Lower leg skin (tissue), 4 donors: ENCODE data around the gene PRR33. TPM values are rescaled to one million over a fixed set of nuclear protein-coding genes. Genes with fewer than 3 reads are reported as not detected.
A peak's percentile ranks its signal among the peaks of the same experiment; 100 is the strongest.
"Not testable (repeated sequence)": the region's sequence is repeated elsewhere in the genome, so short reads cannot be mapped to it uniquely, and the experiment has no call there.

Experiments used
- DNase-seq, 2 donors: peaks; one replicate each; pipeline ENCODE4 v3.0.0-alpha.2; 2019; ENCODE audit warnings: low spot score in 2 of 2
- H3K4me3 ChIP-seq: fragments of 200-600 bp; sonication (generic); 2 replicates; pipeline ENCODE4 v1.5.1; 2017; ENCODE audit warnings: mild to moderate bottlenecking, low read depth; ENCODE audit not compliant: poor library complexity, severe bottlenecking
- POLR2A ChIP-seq, 2 donors: fragments of 450-650 bp; IDR thresholded peaks; one replicate each; pipeline ENCODE4 v1.6.1; 2016 to 2017; ENCODE audit warnings: antibody characterized with exemption in 2 of 2, mild to moderate bottlenecking in 1 of 2, moderate library complexity in 1 of 2
- WGBS, 2 donors: methylation state at CpG; one replicate each; pipeline ENCODE4 v1.1.5; 2018; 5-methylcytosine and 5-hydroxymethylcytosine counted together
- intact Hi-C: fragments of 100-400 bp; cut with DNase I; formaldehyde crosslinking; loops from one replicate; pipeline ENCODE4 v1.15.0; 2023; ENCODE audit warnings: low total_unique reads
- total RNA-seq, 4 donors: library from RNA; depleted of rRNA; stranded (reverse); fragments of >200 nt; gene quantifications; one replicate each; pipeline ENCODE4 v1.1.0, GENCODE V29; 2016
- TF ChIP-seq, protein P1 (sequence below), 3 donors: fragments of 450-650 bp; IDR thresholded peaks; one replicate each; pipeline ENCODE4 v1.5.1; 2016; ENCODE audit warnings: antibody characterized with exemption in 3 of 3, mild to moderate bottlenecking in 3 of 3, moderate library complexity in 2 of 3

Gene PRR33
- total RNA-seq, 4 donors from 2014 or later, result not detected

DNA sequence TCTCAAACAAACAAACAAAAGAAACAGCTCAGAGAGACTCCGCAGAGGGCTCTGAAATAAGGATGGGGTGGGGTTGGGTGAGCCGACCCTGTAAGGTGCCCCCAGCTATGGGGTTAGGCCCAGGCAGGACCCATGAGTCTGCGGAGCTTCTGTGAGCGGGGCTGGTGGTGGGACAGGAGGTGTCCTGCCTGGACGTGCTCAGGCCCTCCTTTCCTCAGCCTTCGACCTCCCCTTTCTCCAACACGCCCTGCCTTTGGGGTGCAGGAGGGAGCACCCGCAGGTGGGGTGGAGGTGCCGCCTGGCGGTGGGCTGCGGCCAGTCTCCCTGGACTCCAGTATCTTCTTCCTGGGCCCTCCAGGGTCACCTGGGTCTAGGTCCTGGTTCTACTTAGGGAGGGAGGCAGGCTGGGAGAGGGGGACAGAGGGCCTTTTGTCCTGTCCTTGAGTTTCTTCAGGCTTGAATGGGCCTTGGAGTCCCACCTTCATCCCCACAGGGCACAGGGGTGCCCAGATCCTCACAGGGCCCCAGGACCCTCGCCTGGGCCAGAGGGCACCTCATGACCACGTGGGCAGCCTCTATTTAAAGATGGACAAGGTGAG is 12.3 kb downstream of the PRR33 start:
- 58 to 67% methylated on average over 13 of the region's 13 CpGs for WGBS, 2 donors
- no peak overlapping the region for H3K4me3 ChIP-seq
- no peak for TF ChIP-seq POLR2A (IDR thresholded peaks at IDR 0.05)
- TF ChIP-seq, protein P1, sequence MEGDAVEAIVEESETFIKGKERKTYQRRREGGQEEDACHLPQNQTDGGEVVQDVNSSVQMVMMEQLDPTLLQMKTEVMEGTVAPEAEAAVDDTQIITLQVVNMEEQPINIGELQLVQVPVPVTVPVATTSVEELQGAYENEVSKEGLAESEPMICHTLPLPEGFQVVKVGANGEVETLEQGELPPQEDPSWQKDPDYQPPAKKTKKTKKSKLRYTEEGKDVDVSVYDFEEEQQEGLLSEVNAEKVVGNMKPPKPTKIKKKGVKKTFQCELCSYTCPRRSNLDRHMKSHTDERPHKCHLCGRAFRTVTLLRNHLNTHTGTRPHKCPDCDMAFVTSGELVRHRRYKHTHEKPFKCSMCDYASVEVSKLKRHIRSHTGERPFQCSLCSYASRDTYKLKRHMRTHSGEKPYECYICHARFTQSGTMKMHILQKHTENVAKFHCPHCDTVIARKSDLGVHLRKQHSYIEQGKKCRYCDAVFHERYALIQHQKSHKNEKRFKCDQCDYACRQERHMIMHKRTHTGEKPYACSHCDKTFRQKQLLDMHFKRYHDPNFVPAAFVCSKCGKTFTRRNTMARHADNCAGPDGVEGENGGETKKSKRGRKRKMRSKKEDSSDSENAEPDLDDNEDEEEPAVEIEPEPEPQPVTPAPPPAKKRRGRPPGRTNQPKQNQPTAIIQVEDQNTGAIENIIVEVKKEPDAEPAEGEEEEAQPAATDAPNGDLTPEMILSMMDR (IDR thresholded peaks at IDR 0.05), result no peak
- DNase-seq, result peak in 1 of 2 donors; percentile 85
- intact Hi-C loops, result no loop called here

DNA sequence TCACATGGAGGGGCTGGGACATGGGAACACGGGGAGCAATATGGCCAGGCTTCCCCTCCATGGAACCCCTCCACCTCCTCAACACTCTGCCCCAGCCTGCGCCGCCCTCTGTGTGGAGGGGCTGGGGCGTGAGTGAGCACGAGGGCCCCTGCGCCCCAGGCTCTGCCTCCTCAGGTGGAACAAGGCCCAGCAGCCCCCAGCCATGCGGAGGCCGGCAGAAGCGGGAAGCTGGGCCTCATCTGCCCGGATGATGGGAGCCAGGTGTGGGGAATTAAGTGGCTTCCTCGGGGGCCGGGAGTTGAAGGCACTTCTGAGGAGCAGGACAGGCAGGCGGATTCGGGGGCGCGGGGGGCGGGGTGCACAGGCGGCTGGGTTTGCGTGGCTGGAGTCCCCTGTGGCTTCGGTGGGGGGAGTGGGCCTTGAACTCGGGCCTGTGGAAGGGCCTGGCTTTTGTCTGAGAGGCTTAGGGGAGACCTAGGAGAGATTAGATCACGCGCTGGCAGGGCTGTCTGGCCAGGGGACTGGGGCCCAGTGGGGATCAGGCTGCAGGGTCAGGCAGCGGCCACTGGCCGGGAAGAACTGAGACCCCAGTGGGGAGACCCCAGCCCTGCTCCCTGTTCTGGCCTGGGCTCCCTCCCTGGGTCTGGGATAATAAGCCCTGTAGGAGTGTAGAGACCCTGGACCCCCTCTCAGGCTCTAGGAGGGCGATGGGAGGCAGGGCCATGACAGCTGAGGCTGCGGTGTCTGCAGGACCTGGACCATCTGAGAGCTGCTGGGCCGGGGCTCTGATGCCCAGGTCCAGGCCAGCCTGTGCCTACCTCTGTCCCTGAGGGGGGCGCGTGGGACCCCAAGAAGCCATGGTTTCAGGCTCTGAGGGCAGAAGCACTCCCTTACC is 13.3 kb downstream of the PRR33 start:
- DNase-seq, result peak in 1 of 2 donors; percentile 87
- intact Hi-C loops, result no loop called here
- TF ChIP-seq, protein P1 (IDR thresholded peaks at IDR 0.05), result no peak
- no peak for TF ChIP-seq POLR2A (IDR thresholded peaks at IDR 0.05)
- 57 to 64% methylated on average over 23 to 25 of the region's 30 CpGs for WGBS, 2 donors
- H3K4me3 ChIP-seq, result no peak overlapping the region

DNA sequence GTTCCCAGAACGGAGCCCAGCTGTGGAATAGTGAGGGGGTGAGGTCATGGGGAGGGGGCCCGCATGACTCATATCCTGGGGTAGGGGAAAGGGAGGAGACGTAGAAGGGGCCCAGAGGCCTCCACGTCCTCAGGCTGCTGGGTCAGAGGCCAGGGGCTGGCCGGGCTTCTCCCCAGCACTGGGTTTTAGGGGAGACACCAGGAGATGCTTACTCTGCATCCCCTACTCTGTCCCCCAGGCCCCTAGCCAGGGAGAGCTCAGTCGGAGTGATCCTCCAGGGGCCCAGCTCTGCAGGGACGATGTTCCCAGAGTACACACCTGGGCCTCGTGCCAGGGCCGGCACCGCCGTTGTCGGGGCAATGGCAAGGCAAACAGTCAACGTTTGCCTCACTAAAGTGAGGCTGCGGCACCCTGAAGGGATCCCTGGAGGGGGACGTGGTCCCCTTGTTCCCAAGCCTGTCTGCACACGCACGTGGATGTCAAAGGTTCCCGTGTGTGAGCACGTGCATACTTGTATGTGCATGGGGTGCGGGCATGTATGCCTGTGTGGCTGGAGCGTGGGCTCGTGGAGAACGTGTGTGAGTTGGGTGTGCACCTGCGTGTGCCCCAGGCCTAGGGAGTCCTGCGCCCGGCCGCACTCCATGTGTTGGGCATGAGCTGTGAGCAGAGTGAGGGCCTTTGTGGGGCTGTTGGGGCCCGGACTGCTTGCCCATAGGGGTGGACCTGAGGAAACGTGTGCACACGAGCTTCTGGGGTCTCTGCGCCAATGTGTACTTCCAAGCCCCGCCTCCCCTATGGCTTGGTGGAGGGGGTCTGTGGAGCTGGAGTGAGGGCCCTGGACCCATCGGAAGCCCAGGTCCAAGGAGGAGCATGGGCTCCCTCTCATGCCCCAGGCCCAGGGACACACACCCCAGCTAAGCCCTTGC is 14.2 kb downstream of the PRR33 start:
- TF ChIP-seq, protein P1 (IDR thresholded peaks at IDR 0.05), result no peak
- no peak for TF ChIP-seq POLR2A (IDR thresholded peaks at IDR 0.05)
- WGBS, 2 donors, result 22 to 34% methylated on average over 17 to 27 of the region's 33 CpGs
- intact Hi-C loops, result no loop called here
- no peak overlapping the region for H3K4me3 ChIP-seq
- DNase-seq, result peak in 1 of 2 donors; percentile 91

DNA sequence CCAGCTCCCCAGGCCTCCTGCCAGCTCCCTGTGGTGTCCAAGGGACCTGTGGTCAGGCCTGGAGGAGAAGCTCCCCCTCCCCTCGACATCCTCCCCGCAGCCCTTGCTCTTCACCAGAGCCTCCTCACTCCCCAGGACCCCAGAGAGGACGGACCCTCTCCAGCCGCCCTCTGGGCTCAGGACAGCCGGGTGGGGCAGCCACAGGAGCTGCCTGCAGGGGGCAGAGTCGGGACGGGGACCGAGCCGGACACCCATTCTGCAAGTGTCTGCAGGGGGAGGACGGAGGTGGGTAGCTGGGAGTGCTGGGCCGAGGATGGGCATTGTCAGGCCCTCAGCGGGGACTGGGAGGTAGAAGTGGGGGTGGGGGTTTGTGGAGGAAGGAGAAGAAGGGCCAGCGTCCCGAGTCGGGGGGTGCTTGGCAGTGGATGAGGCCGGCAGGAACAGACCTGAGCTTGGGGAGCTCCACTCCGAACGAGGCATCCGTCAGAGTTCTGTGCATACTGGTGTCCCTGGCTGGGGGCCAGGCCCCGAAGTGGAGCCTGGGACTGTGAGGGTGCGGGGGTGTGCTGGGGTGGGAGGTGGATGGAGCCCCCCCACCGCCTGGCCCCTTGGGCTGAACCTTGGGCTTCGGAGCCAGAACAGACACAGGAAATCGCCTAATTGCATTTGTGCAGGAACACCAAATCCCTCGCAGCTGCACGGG is 15.2 kb downstream of the PRR33 start:
- H3K4me3 ChIP-seq, result no peak overlapping the region
- WGBS, 2 donors, result 6 to 13% methylated on average over 23 to 26 of the region's 26 CpGs
- peak in 1 of 2 donors; percentile 91 for DNase-seq
- intact Hi-C loops, result no loop called here
- TF ChIP-seq POLR2A (IDR thresholded peaks at IDR 0.05), result no peak
- TF ChIP-seq, protein P1 (IDR thresholded peaks at IDR 0.05), result no peak

GRCh38 chr11:1875851-1876301 is 15.8 kb downstream of the PRR33 start:
- DNase-seq, result peak in 1 of 2 donors; percentile 87
- H3K4me3 ChIP-seq, intact Hi-C loops: not testable (repeated sequence)
- WGBS, 2 donors, result 48 to 72% methylated on average over 10 to 12 of the region's 13 CpGs
